ENCODE measurements around the gene SNX11.

- TF ChIP-seq CTCF (IDR thresholded peaks at IDR 0.05; ENCODE audit: low read depth, low read length, missing input control): no peak
- no peak for TF ChIP-seq GABPA (IDR thresholded peaks at IDR 0.05 in 1 of 2, conservative IDR thresholded peaks at IDR 0.05 in 1 of 2)
Observed at GRCh38 chr17:48155889-48156611, 48.5 kb downstream of the SNX11 start.

Data from liver (tissue), 3 donors.